ENCODE measurements around the gene MCF2L2.
A peak's percentile ranks its signal among the peaks of the same experiment; 100 is the strongest.
"Not testable (repeated sequence)": the region's sequence is repeated elsewhere in the genome, so short reads cannot be mapped to it uniquely, and the experiment has no call there.

Gene MCF2L2

GRCh38 chr3:183189641-183190040, 238.8 kb downstream of the MCF2L2 start:
- no peak for DNase-seq

- peak; percentile 35 for DNase-seq
Measured at GRCh38 chr3:183188895-183189462, 239.4 kb downstream of the MCF2L2 start.

DNA sequence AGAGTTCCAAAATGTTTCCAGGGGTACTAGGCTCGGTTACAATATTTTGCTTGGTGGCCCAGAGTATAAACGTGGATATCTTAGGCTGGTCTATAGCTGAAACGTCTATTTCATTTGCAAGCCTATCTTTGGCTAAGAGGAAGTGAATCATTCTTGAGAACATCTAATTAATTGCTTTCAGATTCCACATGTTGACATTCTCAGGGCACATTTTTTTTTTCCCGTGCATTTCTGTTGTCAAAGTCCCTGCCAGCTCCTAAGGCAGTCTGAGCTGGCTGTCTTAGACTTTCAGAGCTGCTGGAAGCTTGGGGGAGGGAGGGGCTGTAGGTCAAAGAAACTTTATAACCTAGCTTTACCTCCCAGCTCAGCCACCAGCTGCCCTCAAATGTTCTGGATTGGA, 242.7 kb downstream of the MCF2L2 start:
- no peak for DNase-seq

DNA sequence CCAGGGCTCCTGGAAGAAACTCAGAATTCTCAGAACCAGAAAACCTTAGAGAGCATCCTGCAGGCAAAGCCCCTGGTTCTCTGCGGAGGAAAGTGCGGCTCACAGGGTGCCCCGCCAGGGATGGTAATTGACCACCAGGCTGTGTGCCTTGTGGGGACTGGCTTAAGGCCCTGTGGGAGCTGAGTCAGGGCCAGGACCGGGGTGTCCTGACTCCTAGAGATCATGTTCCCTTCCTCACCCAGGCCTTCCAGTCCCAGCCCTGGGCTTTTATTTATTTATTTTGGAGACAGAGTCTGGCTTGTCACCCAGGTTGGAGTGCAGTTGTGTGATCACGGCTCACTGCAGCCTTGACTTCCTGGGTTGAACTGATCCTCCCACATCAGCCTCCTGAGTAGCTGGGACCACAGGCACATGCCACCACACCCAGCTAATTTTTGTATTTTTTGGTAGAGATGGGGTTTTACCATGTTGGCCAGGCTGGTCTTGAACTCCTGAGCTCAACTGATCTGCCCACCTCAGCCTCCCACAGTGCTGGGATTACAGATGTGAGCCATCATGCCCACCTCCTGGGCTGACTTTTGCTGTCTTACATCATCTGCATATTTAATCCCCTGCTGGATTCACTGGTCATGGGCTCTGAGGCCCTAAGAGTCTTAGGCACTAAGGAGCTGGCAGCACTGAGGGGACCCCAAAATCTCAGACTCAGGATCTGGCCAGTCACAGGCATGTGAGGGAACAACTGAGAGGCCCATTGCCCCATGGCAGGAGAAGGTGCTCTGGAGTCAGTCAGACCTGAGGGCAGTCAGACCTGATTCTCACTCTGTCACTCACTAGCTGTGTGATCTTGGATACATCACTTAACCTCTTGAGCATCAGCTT, 245.4 kb downstream of the MCF2L2 start:
- DNase-seq = no peak

DNA sequence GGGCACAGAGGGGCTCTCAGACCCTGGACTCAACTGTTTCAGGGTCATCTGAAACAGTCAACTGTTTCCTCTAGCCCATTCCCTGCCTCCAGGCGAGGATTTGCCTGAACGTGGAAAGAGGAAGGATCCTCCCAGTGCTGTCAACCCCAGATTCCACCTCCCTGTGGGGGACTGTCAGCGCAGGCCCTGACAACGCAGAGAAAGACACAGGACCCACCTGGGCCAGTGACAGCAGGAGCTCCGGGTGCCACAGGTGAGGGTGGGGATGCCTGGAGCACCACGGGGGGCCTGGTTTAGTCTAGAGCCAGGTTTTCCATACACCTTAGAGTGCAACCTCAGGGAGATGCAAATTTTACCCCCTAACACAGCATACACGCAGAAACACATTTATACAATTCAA, 246.3 kb downstream of the MCF2L2 start:
- no peak for DNase-seq

DNA sequence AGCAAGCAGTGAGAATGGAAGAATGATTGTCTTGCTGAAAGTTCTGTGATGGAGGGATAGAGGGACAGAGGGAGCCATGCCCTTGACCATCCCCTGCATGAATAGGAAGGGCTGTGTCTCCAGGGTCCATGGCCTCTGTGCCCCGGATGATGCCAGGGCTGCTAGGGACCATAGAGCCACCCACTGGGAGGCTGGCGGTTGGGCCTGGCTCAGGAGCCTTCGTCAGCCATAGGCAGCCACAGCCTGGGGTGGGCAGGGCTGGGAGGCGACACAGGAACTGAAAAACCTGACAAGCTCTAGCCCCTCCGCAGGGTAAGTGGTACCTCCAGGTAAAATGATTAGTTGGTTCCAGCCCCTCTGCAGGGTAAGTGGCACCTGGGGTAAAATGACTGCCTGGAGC, 246.8 kb downstream of the MCF2L2 start:
- DNase-seq = no peak

DNA sequence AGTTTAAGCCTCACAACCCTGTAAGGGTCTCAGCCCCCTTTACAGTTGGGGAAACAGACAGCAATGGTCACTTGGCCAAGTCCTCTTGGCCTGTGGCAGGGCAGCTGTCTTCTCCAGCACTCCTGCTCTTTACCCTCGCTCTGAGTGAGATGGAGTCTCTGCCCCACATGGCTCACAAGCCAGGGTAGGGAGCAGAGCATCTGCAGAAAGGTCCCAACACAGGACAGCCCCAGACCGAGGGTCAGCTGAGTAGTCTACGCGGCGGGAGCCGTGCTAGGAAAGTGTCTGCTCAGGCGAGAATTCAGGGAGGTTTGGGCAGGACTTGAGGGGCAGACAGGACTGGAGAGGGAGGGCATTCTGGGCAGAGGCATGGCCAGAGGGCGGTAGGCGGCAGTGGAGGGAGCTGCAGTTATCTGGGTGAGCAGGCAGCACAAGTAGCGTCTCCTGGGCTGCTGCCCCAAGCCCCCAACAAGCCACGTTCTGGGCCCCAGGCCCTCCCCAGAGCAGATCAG, 247.6 kb downstream of the MCF2L2 start:
- DNase-seq = no peak

DNA sequence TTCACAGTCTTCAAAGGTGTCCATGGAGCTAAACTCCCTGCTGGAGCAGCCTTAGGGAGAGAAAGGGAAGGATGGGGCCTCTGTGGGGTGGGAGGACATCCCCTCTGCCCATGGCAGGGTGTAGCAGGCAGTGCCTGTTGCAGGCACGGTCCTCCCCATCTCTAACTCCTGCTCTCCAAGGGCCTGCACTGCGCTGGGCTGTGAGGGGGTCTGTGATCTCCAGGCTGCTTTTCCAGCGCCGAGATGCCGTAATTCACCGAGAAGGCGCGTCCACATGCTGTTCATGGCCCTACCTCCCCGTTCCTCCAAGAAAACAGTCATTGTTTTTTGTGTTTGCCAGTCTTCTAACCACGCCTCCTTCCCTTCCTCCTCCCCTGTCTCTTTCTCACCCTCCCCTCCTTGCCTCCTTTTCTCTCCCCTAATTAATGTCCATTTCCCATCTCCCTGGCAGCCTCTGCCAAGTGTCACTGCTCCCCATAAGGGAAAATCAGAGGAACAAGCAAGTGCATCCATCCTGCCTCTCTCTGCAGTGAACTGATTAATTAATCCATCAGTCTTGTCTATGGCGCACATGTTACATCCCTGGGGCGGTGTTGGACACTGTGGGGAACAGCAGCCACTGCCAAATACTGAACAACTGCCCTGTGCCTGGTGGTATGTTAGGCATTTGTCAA, 248.2 kb downstream of the MCF2L2 start:
- DNase-seq = no peak

GRCh38 chr3:183179550-183179908, 248.9 kb downstream of the MCF2L2 start:
- not testable (repeated sequence) for DNase-seq

- peak; percentile 48 for DNase-seq
Measured at GRCh38 chr3:183178833-183179549, 249.4 kb downstream of the MCF2L2 start.

DNA sequence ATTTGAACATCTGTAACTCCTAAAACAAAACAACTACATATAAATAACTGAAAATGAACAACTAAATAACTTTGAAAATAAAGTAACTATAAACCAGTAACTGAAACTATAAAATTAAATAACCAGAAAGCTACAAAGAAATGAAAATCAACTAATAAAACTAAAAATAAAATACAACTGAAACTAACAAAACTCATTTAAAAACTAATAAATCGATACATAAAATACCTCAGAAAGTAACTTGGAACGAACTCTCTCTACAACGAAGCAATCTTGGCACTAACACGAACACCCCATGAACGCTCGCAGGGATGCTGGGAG, 249.9 kb downstream of the MCF2L2 start:
- DNase-seq = no peak

DNA sequence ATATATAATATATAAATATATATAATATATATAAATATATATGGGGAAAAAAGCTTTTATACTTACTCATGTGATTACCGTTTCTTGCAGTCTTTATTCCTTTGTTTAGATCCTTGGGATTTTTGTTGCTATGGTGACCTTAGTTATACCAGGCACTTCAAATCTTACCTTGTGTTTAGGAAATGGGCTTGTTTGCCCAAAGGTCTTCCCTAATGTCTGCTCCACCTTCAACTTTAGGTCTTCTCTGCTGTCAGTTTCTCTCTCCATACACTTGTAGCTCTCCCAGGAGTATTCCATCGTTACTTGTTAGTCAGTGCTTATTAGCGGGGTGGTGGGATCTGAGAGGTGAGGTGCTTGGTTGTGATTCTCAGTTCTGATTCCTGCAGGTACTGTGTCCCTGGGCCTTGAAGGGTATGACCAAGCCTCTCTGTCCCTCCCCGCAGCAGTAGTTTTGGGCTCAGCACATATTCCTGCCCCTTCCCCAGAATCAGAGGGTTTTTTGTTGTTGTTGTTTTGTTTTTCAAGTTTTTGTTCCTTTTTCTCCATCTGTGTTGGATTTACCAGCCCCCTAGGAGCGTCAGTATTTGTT, 256.3 kb downstream of the MCF2L2 start:
- no peak for DNase-seq

GRCh38 chr3:183167975-183168374, 260.4 kb downstream of the MCF2L2 start:
- DNase-seq = not testable (repeated sequence)

- no peak for DNase-seq
Measured at GRCh38 chr3:183163563-183163962, 264.9 kb downstream of the MCF2L2 start.

- DNase-seq = no peak
Measured at GRCh38 chr3:183161552-183162336, 266.7 kb downstream of the MCF2L2 start.

- DNase-seq = no peak
Measured at GRCh38 chr3:183160616-183161015, 267.8 kb downstream of the MCF2L2 start.

DNA sequence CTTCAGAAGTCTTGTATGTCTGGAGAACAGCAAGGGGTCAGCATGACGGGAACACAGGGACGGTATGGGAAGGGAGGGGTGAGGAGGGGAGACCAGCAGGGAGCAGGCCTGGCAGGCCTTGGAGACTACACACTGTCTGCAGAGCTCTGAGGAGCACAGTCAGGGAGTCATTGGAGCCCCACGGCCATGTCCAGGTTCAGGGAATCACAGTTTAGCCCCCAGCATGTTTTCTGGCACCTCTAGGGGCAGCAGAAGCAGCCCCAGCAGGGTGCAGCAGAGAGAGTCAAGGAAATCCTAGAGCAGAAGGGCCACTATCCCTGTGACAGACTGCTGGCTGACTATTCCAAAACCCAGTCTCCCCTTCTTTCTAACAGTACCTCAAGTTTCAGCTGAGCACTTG, 269.1 kb downstream of the MCF2L2 start:
- DNase-seq = no peak

DNA sequence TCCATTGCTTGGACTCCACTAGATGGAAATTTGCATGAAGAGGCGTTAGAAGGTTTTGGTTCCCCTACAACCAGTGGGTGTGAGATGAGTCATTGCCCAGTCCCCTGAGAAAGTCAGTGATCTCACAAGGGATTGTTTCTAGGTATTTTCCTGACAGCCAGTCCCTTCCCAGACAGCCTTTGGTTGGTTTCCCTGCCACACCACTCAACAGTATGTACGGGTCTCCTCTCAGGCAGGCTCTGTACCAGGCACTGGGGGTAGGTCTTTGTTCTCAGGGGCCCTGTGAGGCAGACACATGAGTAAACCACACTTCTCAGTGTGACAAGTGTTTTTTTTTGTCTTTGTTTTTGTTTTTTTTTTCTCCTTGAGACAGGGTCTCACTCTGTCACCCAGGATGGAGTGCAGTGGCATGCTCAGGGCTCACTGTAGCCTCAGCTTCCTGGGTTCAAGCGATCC, 269.8 kb downstream of the MCF2L2 start:
- peak; percentile 44 for DNase-seq

DNA sequence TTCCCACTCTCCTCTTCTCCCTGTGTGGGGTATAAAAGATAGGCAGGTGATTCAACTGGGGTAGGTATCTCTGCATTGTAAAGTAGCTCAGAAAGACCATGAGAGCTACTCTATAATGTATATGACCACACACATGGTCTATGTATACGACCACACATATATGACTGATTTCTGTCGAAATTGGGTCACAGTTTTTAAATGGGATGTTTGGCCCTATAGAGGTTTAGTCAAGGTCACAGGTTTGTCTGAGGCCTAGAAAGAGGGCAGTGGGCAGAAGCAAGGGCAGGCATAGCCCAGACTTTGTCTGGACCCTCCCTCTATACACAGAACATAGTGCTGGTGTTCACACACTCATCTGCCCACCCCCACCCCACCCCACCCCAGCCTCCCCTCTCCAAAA, 270.3 kb downstream of the MCF2L2 start:
- DNase-seq = no peak

- DNase-seq = no peak
Measured at GRCh38 chr3:183156266-183156665, 272.2 kb downstream of the MCF2L2 start.

- DNase-seq = no peak
Measured at GRCh38 chr3:183155499-183155898, 272.9 kb downstream of the MCF2L2 start.
